NT2/D1 (cell line): Measurements from ENCODE around the gene POMT2.

ENCODE experiments used
- SUZ12 ChIP-seq: IDR thresholded peaks from 2 replicates; pipeline ENCODE4 v1.6.1; 2011; ENCODE audit not compliant: insufficient read length, insufficient read depth; ENCODE audit errors: extremely low read depth
- ZNF274 ChIP-seq: IDR thresholded peaks from 2 replicates; pipeline ENCODE4 v1.6.1; 2011; ENCODE audit warnings: mild to moderate bottlenecking, low read depth, low read length

DNA sequence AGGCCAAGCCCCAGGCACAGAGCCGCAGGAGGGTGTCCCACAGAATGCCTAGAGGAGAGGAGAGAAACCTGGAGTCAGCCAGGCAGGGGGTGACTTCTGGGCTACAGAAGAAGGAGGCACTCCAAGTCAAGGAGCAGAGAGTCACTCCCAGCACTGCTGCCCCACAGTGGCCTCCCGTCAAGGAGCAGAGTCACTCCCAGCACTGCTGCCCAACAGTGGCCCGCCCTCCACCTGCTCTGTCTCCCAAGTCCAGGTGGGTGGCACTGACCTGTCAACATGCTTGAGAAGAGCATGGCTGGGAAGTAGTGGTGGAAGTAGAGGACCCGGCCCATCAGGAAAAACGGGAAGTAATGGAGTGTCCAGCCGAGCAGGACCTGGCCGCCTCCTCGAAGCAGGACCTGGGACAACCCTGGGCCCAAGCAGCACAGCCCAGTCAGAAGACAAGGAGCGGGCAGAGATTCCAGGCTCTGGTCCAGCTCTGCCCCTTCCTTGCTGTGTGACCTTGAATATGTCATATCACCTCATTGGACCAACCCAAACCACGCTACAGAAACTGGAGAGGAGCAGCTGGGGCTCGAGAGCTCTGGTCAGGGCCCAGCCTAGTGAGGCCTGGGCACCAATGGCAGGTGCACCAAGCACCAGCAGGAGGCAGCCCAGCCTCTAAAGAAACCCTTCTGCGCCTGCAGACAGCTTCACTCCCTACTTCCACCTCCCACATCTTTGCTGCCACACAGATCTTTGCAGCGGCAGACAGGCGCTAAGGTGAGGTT is 42.0 kb downstream of the POMT2 start:
- TF ChIP-seq SUZ12: no peak
- TF ChIP-seq ZNF274: no peak
